SK-N-SH treated with all-trans-retinoic acid at 6 μM for 48 hours (cell line): ENCODE measurements around the gene JAKMIP1.

Experiments
- ATAC-seq: fragments of 200-7000 bp; cut with Tn5 transposase; 3 replicates; pipeline ENCODE4 v1.9.1; 2020; ENCODE audit warnings: mild to moderate bottlenecking, moderate library complexity
- ARNTL ChIP-seq: fragments of 450-650 bp; formaldehyde crosslinking; IDR thresholded peaks from 2 replicates; pipeline ENCODE4 v1.5.0; 2020; ENCODE audit warnings: low read depth, mild to moderate bottlenecking, moderate library complexity, borderline replicate concordance
- BACH2 ChIP-seq: fragments of 250-450 bp; sonication (Bioruptor Pico); IDR thresholded peaks from 2 replicates; pipeline ENCODE4 v1.9.0; 2021; ENCODE audit warnings: mild to moderate bottlenecking, borderline replicate concordance
- CREB5 ChIP-seq: fragments of 250-450 bp; sonication (Bioruptor Pico); IDR thresholded peaks from 2 replicates; pipeline ENCODE4 v1.5.1; 2020; ENCODE audit warnings: low read depth, mild to moderate bottlenecking, moderate library complexity
- CSDC2 ChIP-seq: fragments of 250-450 bp; sonication (Bioruptor Pico); IDR thresholded peaks from 2 replicates; pipeline ENCODE4 v1.5.0; 2020; ENCODE audit warnings: mild to moderate bottlenecking, moderate library complexity
- CSRNP3 ChIP-seq: fragments of 250-450 bp; sonication (Bioruptor Pico); IDR thresholded peaks from 2 replicates; pipeline ENCODE4 v1.5.1; 2021; ENCODE audit warnings: mild to moderate bottlenecking, moderate library complexity
- ESRRG ChIP-seq: fragments of 250-450 bp; sonication (Bioruptor Pico); IDR thresholded peaks from 2 replicates; pipeline ENCODE4 v1.6.1; 2021; ENCODE audit warnings: mild to moderate bottlenecking
- GLIS3 ChIP-seq: fragments of 250-450 bp; sonication (Bioruptor Pico); IDR thresholded peaks from 2 replicates; pipeline ENCODE4 v1.5.0; 2020; ENCODE audit warnings: mild to moderate bottlenecking, moderate library complexity
- ISL1 ChIP-seq: fragments of 250-450 bp; sonication (Bioruptor Pico); IDR thresholded peaks from 2 replicates; pipeline ENCODE4 v2.1.2; 2022; ENCODE audit warnings: mild to moderate bottlenecking, moderate library complexity
- PPARA ChIP-seq: fragments of 250-450 bp; sonication (Bioruptor Pico); IDR thresholded peaks from 2 replicates; pipeline ENCODE4 v1.5.0; 2020; ENCODE audit warnings: mild to moderate bottlenecking, borderline replicate concordance
- RARB ChIP-seq: fragments of 250-450 bp; sonication (Bioruptor Pico); IDR thresholded peaks from 2 replicates; pipeline ENCODE4 v1.8.0; 2021; ENCODE audit warnings: mild to moderate bottlenecking, moderate library complexity
- TOX ChIP-seq: fragments of 250-450 bp; sonication (Bioruptor Pico); IDR thresholded peaks from 2 replicates; pipeline ENCODE4 v1.8.0; 2021; ENCODE audit warnings: mild to moderate bottlenecking, moderate library complexity, borderline replicate concordance
- ZC3H10 ChIP-seq: fragments of 250-450 bp; sonication (Bioruptor Pico); IDR thresholded peaks from 2 replicates; pipeline ENCODE4 v1.5.1; 2021; ENCODE audit warnings: mild to moderate bottlenecking, moderate library complexity
- ZFP3 ChIP-seq: fragments of 250-450 bp; sonication (Bioruptor Pico); IDR thresholded peaks from 2 replicates; pipeline ENCODE4 v1.5.0; 2020; ENCODE audit warnings: mild to moderate bottlenecking, moderate library complexity
- ZFP30 ChIP-seq: fragments of 450-650 bp; formaldehyde crosslinking; IDR thresholded peaks from 2 replicates; pipeline ENCODE4 v1.5.0; 2022; ENCODE audit warnings: mild to moderate bottlenecking, moderate library complexity
- ZNF565 ChIP-seq: fragments of 450-650 bp; formaldehyde crosslinking; conservative IDR thresholded peaks from 2 replicates; pipeline ENCODE4 v1.5.0; 2020; ENCODE audit warnings: low read depth, mild to moderate bottlenecking, moderate library complexity
- TF ChIP-seq, protein P1 (sequence below): fragments of 250-450 bp; sonication (Bioruptor Pico); IDR thresholded peaks from 2 replicates; pipeline ENCODE4 v1.8.0; 2020; ENCODE audit warnings: mild to moderate bottlenecking, moderate library complexity, borderline replicate concordance
- TF ChIP-seq, protein P2 (sequence below): fragments of 250-450 bp; sonication (Bioruptor Pico); IDR thresholded peaks from 2 replicates; pipeline ENCODE4 v1.5.0; 2020; ENCODE audit warnings: mild to moderate bottlenecking, moderate library complexity

JAKMIP1 gene

DNA sequence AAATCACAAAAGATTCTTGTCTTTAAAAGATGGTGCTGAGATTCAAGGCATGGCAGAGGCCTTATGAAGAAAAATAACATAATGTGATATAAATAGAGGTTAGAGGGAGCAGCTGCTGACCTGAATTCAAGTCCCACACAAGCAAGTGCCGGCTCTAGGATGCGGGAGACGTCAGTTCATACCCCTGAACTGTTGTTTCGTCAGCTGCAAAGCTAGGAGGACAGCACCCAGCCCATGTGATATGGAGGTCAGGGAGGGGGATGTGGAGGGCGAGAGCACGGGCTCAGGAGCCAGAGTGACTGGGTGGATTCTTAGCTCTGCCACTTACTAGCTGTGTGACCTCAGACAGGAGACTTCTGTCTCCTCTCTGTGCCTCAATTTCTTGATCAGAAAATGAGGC, 77.9 kb downstream of the JAKMIP1 start:
- TF ChIP-seq, protein P1, sequence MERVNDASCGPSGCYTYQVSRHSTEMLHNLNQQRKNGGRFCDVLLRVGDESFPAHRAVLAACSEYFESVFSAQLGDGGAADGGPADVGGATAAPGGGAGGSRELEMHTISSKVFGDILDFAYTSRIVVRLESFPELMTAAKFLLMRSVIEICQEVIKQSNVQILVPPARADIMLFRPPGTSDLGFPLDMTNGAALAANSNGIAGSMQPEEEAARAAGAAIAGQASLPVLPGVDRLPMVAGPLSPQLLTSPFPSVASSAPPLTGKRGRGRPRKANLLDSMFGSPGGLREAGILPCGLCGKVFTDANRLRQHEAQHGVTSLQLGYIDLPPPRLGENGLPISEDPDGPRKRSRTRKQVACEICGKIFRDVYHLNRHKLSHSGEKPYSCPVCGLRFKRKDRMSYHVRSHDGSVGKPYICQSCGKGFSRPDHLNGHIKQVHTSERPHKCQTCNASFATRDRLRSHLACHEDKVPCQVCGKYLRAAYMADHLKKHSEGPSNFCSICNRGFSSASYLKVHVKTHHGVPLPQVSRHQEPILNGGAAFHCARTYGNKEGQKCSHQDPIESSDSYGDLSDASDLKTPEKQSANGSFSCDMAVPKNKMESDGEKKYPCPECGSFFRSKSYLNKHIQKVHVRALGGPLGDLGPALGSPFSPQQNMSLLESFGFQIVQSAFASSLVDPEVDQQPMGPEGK, result no peak
- TF ChIP-seq ARNTL (CRISPR knock-in tag), result no peak
- no peak for TF ChIP-seq PPARA (CRISPR knock-in tag)
- no peak for TF ChIP-seq TOX (CRISPR knock-in tag)
- no peak for TF ChIP-seq ZNF565 (CRISPR knock-in tag)
- no peak for TF ChIP-seq ISL1 (CRISPR knock-in tag)
- TF ChIP-seq, protein P2, sequence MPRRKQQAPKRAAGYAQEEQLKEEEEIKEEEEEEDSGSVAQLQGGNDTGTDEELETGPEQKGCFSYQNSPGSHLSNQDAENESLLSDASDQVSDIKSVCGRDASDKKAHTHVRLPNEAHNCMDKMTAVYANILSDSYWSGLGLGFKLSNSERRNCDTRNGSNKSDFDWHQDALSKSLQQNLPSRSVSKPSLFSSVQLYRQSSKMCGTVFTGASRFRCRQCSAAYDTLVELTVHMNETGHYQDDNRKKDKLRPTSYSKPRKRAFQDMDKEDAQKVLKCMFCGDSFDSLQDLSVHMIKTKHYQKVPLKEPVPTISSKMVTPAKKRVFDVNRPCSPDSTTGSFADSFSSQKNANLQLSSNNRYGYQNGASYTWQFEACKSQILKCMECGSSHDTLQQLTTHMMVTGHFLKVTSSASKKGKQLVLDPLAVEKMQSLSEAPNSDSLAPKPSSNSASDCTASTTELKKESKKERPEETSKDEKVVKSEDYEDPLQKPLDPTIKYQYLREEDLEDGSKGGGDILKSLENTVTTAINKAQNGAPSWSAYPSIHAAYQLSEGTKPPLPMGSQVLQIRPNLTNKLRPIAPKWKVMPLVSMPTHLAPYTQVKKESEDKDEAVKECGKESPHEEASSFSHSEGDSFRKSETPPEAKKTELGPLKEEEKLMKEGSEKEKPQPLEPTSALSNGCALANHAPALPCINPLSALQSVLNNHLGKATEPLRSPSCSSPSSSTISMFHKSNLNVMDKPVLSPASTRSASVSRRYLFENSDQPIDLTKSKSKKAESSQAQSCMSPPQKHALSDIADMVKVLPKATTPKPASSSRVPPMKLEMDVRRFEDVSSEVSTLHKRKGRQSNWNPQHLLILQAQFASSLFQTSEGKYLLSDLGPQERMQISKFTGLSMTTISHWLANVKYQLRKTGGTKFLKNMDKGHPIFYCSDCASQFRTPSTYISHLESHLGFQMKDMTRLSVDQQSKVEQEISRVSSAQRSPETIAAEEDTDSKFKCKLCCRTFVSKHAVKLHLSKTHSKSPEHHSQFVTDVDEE (CRISPR knock-in tag), result no peak
- no peak for TF ChIP-seq CSDC2
- TF ChIP-seq ESRRG, result no peak
- no peak for TF ChIP-seq GLIS3
- no peak for TF ChIP-seq CSRNP3 (CRISPR knock-in tag)
- no peak for ATAC-seq

DNA sequence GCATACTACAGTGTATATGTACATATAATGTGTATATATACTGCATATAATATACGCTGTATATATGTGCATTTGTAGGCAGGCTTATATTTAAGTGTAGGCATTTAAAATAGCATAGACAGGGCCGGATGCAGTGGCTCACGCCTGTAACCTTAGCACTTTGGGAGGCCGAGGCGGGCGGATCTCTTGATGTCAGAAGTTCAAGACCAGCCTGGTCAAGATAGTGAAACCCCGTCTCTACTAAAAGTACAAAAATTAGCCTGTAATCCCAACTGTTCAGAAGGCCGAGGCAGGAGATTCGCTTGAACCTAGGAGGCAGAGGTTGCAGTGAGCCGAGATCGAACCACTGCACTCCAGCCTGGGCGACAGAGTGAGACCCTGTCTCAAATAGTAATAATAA, 78.4 kb downstream of the JAKMIP1 start:
- TF ChIP-seq ZFP3 (CRISPR knock-in tag) (no peak), RARB (CRISPR knock-in tag) (no peak), ARNTL (CRISPR knock-in tag) (no peak), ZFP30 (CRISPR knock-in tag) (no peak), BACH2 (CRISPR knock-in tag) (no peak), TOX (CRISPR knock-in tag) (no peak), CREB5 (CRISPR knock-in tag) (no peak), ESRRG (no peak), PPARA (CRISPR knock-in tag) (no peak), ZC3H10 (CRISPR knock-in tag) (no peak), ZNF565 (CRISPR knock-in tag) (no peak), ISL1 (CRISPR knock-in tag) (no peak), GLIS3 (no peak)
- TF ChIP-seq, protein P1, result no peak
- TF ChIP-seq, protein P2 (CRISPR knock-in tag), result no peak
- ATAC-seq, result no peak
